Central memory CD8-positive, alpha-beta T cell (primary cell): ENCODE measurements around the gene TFF1.

ENCODE experiments used
- ATAC-seq: fragments of 150-1000 bp; cut with Tn5 transposase; replicated peaks from 2 replicates; pipeline ENCODE4 v1.10.0; 2022; ENCODE audit warnings: mild to moderate bottlenecking, moderate FRiP score, moderate number of reproducible peaks; ENCODE audit not compliant: poor library complexity, severe bottlenecking; ENCODE audit errors: extremely low read depth
- DNase-seq, 2 donors: peaks; one replicate each; pipeline ENCODE4 v3.0.0; 2021; ENCODE audit warnings: low spot score in 2 of 2
- H3K27ac Mint-ChIP-seq: one replicate; pipeline ENCODE4 v1.8.0; 2022; ENCODE audit warnings: low read depth, mild to moderate bottlenecking, moderate library complexity, mixed read lengths
- H3K27me3 Mint-ChIP-seq: one replicate; pipeline ENCODE4 v1.8.0; 2022; ENCODE audit warnings: mixed read lengths
- H3K36me3 Mint-ChIP-seq: one replicate; pipeline ENCODE4 v1.8.0; 2022; ENCODE audit warnings: mild to moderate bottlenecking, moderate library complexity, mixed read lengths; ENCODE audit not compliant: insufficient read depth
- H3K4me1 Mint-ChIP-seq: one replicate; pipeline ENCODE4 v1.8.0; 2022; ENCODE audit warnings: mixed read lengths
- H3K4me3 Mint-ChIP-seq: one replicate; pipeline ENCODE4 v1.8.0; 2022; ENCODE audit warnings: mild to moderate bottlenecking, moderate library complexity, mixed read lengths
- H3K9me3 Mint-ChIP-seq: one replicate; pipeline ENCODE4 v1.8.0; 2022; ENCODE audit warnings: mixed read lengths

The TFF1 gene

GRCh38 chr21:42362198-42362597 is 4.1 kb downstream of the TFF1 start:
- Mint-ChIP-seq H3K27me3 (peaks cover 23% of the 10 kb centered on the region), H3K4me3 (no peak overlapping the region)
- no peak for ATAC-seq

GRCh38 chr21:42361286-42361685 is 5.0 kb downstream of the TFF1 start:
- no peaks in the 10 kb centered on the region for H3K9me3 Mint-ChIP-seq

More at GRCh38 chr21:42362198-42362597, 4.1 kb downstream of the TFF1 start:
- no peaks in the 10 kb centered on the region for H3K9me3 Mint-ChIP-seq
- no peak for DNase-seq
- peaks cover 6% of the 10 kb centered on the region for H3K4me1 Mint-ChIP-seq
- no peak overlapping the region for H3K27ac Mint-ChIP-seq
- no peaks in the 10 kb centered on the region for H3K36me3 Mint-ChIP-seq

GRCh38 chr21:42360317-42360716 is 6.0 kb downstream of the TFF1 start:
- H3K4me3 Mint-ChIP-seq = no peak overlapping the region
- no peaks in the 10 kb centered on the region for H3K9me3 Mint-ChIP-seq
- ATAC-seq (no peak), DNase-seq (no peak)
- H3K27me3 Mint-ChIP-seq = peaks cover 23% of the 10 kb centered on the region
- peaks cover 6% of the 10 kb centered on the region for H3K4me1 Mint-ChIP-seq
- no peak overlapping the region for H3K27ac Mint-ChIP-seq
- no peaks in the 10 kb centered on the region for H3K36me3 Mint-ChIP-seq

More at GRCh38 chr21:42361286-42361685, 5.0 kb downstream of the TFF1 start:
- no peak for DNase-seq
- H3K4me3 Mint-ChIP-seq = no peak overlapping the region
- no peak for ATAC-seq
- H3K36me3 Mint-ChIP-seq = no peaks in the 10 kb centered on the region
- H3K4me1 Mint-ChIP-seq = peaks cover 6% of the 10 kb centered on the region
- no peak overlapping the region for H3K27ac Mint-ChIP-seq
- H3K27me3 Mint-ChIP-seq = peaks cover 23% of the 10 kb centered on the region

GRCh38 chr21:42358937-42359336 is 7.4 kb downstream of the TFF1 start:
- Mint-ChIP-seq H3K27ac (no peak overlapping the region), H3K36me3 (no peaks in the 10 kb centered on the region), H3K4me3 (no peak overlapping the region), H3K4me1 (peaks cover 2% of the 10 kb centered on the region), H3K27me3 (peaks cover 16% of the 10 kb centered on the region), H3K9me3 (no peaks in the 10 kb centered on the region)
- DNase-seq = no peak
- no peak for ATAC-seq

GRCh38 chr21:42358261-42358660 is 8.1 kb downstream of the TFF1 start:
- Mint-ChIP-seq H3K4me3 (no peak overlapping the region), H3K36me3 (no peaks in the 10 kb centered on the region), H3K27me3 (peaks cover 11% of the 10 kb centered on the region), H3K9me3 (no peaks in the 10 kb centered on the region), H3K27ac (no peak overlapping the region), H3K4me1 (no peaks in the 10 kb centered on the region)
- no peak for DNase-seq
- no peak for ATAC-seq

GRCh38 chr21:42357307-42357706 is 9.0 kb downstream of the TFF1 start:
- Mint-ChIP-seq H3K27me3 (peaks cover 8% of the 10 kb centered on the region), H3K4me1 (no peaks in the 10 kb centered on the region), H3K4me3 (no peak overlapping the region), H3K36me3 (no peaks in the 10 kb centered on the region), H3K9me3 (no peaks in the 10 kb centered on the region), H3K27ac (no peak overlapping the region)
- no peak for ATAC-seq
- no peak for DNase-seq

- no peak for ATAC-seq
- Mint-ChIP-seq H3K9me3 (no peaks in the 10 kb centered on the region), H3K27me3 (peaks cover 2% of the 10 kb centered on the region), H3K4me1 (no peaks in the 10 kb centered on the region), H3K4me3 (no peak overlapping the region), H3K27ac (no peak overlapping the region), H3K36me3 (no peaks in the 10 kb centered on the region)
- DNase-seq = no peak
Measured at GRCh38 chr21:42356650-42357049, 9.7 kb downstream of the TFF1 start.

- Mint-ChIP-seq H3K27me3 (no peaks in the 10 kb centered on the region), H3K27ac (no peak overlapping the region), H3K4me3 (no peak overlapping the region), H3K4me1 (no peaks in the 10 kb centered on the region), H3K36me3 (no peaks in the 10 kb centered on the region), H3K9me3 (no peaks in the 10 kb centered on the region)
- ATAC-seq (no peak), DNase-seq (no peak)
Measured at GRCh38 chr21:42356046-42356445, 10.3 kb downstream of the TFF1 start.

GRCh38 chr21:42353623-42354022 is 12.7 kb downstream of the TFF1 start:
- ATAC-seq (no peak), DNase-seq (no peak)
- no peaks in the 10 kb centered on the region for H3K4me1 Mint-ChIP-seq
- no peak overlapping the region for H3K27ac Mint-ChIP-seq
- H3K27me3 Mint-ChIP-seq = no peaks in the 10 kb centered on the region
- H3K36me3 Mint-ChIP-seq = no peaks in the 10 kb centered on the region
- no peaks in the 10 kb centered on the region for H3K9me3 Mint-ChIP-seq
- H3K4me3 Mint-ChIP-seq = no peak overlapping the region

- Mint-ChIP-seq H3K36me3 (no peaks in the 10 kb centered on the region), H3K9me3 (no peaks in the 10 kb centered on the region), H3K27me3 (no peaks in the 10 kb centered on the region), H3K4me1 (no peaks in the 10 kb centered on the region), H3K4me3 (no peak overlapping the region), H3K27ac (no peak overlapping the region)
- no peak for ATAC-seq
- no peak for DNase-seq
Measured at GRCh38 chr21:42352441-42353095, 13.8 kb downstream of the TFF1 start.

- no peaks in the 10 kb centered on the region for H3K27me3 Mint-ChIP-seq
- no peaks in the 10 kb centered on the region for H3K4me1 Mint-ChIP-seq
- ATAC-seq (no peak), DNase-seq (no peak)
- H3K4me3 Mint-ChIP-seq = no peak overlapping the region
- no peak overlapping the region for H3K27ac Mint-ChIP-seq
- no peaks in the 10 kb centered on the region for H3K9me3 Mint-ChIP-seq
- no peaks in the 10 kb centered on the region for H3K36me3 Mint-ChIP-seq
Measured at GRCh38 chr21:42351626-42352440, 14.5 kb downstream of the TFF1 start.

- Mint-ChIP-seq H3K27me3 (no peaks in the 10 kb centered on the region), H3K27ac (no peak within 1 kb of the TSS), H3K9me3 (no peaks in the 10 kb centered on the region)
Measured at GRCh38 chr21:42350927-42351426, 15.4 kb downstream of the TFF1 start, which contains the start of gene TFF2. TFF2 (minus strand) TSS chr21:42350994; CDS start chr21:42350957, 37 bp downstream.

More at GRCh38 chr21:42350927-42351426, 15.4 kb downstream of the TFF1 start, which contains the start of gene TFF2:
- no peaks in the 10 kb centered on the region for H3K36me3 Mint-ChIP-seq
- ATAC-seq (no peak), DNase-seq (no peak)
- H3K4me3 Mint-ChIP-seq = no peak within 1 kb of the TSS
- H3K4me1 Mint-ChIP-seq = no peaks in the 10 kb centered on the region
